Measurements from ENCODE around the gene HIKESHI.
"Not testable (repeated sequence)": the region's sequence is repeated elsewhere in the genome, so short reads cannot be mapped to it uniquely, and the experiment has no call there.

Gene HIKESHI

DNA sequence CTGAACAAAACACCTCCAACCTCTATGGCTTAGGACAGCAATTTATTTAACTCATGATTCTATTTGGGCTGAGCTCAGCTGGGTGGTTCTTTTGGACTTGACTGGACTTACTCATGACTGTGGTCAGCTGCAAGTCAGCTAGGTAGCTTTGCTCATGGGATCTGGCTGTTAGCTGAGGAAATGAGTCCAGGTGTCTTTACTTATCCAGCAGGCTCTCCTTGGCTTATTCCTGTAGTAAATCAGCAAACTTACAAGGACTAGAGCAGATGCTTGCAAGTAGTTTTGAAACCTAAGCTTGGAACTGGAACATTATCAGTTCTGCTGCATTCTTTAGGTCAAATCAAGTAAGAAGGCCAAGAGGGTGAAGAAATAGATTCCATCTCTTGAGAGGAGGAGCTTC lies 8.0 kb upstream of the HIKESHI start:
- DNase-seq (ENCODE audit: low spot score): no peak

DNA sequence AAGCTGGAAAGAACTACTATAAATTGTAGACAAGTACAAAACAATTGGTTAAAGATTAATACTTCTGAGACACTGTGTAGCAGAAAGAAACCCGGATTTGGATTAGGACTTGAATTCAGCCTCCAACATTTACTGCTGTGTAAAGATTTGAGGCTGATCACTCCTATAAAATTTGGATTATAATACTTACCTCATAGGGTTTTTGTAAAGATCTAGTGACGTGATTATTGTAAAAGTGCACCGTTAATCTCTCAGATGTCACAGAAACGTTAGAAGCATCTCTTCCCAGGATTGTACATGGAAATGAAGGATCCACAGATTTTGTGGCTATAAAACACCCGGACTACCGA lies 323 bp upstream of the HIKESHI start:
- DNase-seq (ENCODE audit: low spot score): no peak

DNA sequence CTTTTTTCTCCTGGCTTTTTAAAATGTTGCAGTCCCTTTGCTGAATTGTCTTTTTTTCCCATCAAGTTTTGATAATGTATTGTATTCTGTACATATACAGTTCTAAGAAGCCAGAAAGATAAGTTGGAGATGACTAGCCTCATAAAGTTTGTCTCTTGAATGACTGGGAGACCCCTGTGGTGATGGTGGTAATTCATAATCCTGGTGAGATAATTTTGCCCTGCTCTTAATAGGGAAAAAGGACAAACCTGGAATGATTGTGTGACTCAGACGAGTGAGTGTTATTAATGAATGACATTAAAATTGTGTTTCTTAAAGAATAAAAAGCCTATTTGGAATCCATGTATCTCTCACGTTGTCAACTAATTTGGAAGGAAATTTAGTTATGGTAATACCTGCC lies 1.2 kb downstream of the HIKESHI start:
- DNase-seq (ENCODE audit: low spot score): peak; percentile 6

DNA sequence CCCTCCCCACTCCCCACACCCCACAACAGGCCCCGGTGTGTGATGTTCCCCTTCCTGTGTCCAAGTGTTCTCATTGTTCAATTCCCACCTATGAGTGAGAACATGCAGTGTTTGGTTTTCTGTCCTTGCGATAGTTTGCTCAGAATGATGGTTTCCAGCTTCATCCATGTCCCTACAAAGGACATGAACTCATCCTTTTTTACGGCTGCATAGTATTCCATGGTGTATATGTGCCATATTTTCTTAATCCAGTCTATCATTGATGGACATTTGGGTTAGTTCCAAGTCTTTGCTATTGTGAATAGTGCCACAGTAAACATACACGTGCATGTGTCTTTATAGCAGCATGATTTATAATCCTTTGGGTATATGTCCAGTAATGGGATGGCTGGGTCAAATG lies 6.7 kb downstream of the HIKESHI start:
- not testable (repeated sequence) for DNase-seq (ENCODE audit: low spot score)

DNA sequence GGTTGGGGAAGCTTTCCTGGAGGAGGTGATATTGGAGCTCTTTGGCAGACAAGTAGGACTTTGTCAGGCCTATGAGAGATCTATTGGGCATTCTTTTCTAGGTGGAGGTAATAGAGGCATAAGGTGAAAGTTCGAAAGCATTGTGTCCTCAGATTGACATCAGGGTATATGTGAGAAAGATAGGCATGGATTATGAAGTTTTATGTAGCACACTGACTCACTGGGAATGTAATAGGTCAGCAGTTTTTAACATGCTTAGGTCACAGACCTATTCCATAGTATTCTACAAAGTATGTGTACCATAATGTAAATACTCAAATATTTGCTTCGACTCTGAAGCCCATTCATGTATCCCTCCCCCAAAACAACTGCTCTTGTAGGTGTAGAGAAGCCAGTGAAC lies 11.8 kb downstream of the HIKESHI start:
- no peak for DNase-seq (ENCODE audit: low spot score)

DNA sequence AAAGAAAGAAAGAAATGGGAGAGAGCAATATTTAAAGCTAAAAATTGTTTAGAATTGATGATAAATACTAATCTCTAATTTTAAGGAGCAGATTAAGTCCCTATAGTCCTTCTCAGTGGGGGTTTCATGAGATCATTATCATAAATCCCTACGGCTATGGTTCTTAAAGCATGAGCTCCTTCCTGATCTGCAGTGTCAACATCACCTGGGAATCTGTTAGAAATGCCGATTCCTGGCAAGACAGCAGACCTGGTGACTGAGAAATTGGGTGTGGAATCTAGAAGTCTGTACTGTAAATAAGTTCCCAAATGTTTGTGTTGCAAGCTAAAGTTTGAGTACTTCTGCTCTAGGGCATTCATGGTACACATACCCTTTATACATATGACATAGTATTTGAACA lies 12.6 kb downstream of the HIKESHI start:
- DNase-seq (ENCODE audit: low spot score): no peak

DNA sequence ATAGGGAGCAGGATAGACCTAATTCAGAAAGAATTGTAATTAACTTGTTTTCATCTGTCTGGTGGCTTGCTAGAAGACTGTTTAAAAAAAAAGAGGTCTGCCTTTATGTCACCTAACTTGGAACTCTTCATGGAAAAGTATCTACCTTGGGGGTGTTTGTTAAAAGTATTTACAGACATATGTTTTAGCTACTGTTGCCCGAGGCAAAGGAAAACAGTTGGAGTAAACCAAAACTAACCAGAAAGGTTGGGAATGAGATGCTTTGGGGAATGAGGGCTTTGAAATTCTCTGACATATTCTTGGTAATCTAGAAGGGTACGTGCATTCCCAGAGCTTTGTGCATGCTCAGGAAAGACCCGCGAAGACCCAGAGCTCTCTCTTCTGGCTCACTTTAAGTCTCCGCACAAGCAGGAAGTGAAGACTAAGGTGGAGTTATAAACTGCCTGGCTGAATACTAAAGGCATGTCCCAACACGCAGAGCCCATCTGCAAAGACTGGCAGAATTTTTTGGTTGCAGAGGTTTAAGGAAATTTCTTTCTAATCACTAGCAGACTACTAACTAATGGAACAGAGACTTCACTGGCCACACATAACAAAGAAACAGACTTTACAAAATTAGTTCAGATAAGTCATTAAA lies 33.2 kb downstream of the HIKESHI start:
- DNase-seq (ENCODE audit: low spot score): no peak

DNA sequence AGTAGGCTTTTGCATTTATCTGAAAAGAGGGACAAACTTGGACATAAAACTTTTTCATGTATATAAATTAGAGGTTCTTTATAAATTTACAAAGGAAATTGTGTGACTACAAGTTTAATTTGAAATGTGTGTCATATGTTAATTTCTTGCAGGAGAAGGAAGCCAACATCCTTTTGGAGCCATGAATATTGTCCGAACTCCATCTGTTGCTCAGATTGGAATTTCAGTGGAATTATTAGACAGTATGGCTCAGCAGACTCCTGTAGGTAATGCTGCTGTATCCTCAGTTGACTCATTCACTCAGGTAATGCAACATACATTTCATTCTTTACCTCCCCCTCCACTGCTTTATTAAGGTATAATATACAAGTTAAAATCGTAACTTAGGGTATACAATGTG lies 35.2 kb downstream of the HIKESHI start:
- no peak for DNase-seq (ENCODE audit: low spot score)

DNA sequence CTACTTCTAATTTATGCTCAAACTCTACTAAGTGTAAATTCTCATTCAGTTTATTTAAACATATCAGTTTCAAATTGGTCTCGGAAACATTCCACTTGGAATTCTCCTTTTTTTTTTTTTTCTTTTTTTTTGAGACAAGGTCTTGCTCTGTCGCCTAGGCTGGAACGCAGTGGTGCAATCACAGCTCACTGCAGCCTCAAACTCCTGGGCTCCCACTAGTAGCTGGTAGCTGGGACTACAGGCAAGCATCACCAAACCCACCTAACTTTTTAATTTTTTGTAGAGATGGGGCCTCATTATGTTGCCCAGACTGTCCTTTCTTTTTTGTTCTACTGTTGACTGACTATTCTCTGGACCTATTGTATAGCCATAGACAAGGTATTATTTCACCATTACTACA lies 39.3 kb downstream of the HIKESHI start:
- no peak for DNase-seq (ENCODE audit: low spot score)

DNA sequence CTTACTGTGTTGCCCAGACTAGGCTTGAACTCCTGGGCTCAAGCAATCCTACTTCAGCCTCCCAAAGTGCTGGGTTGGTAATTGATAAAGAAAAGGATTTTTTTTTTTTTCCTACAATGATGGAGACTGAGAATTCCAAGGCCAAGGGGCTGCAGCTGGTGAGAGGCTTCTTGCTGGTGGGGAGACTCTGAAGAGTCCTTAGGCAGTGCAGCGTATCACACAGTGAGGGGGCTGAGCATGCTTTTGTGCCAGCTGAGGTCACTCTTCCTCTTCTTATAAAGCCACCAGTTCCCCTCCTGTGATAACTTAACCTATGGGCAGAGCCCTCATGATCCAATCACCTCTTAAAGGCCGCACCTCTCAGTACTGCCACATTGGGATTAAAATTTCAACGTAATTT lies 44.5 kb downstream of the HIKESHI start:
- no peak for DNase-seq (ENCODE audit: low spot score)

DNA sequence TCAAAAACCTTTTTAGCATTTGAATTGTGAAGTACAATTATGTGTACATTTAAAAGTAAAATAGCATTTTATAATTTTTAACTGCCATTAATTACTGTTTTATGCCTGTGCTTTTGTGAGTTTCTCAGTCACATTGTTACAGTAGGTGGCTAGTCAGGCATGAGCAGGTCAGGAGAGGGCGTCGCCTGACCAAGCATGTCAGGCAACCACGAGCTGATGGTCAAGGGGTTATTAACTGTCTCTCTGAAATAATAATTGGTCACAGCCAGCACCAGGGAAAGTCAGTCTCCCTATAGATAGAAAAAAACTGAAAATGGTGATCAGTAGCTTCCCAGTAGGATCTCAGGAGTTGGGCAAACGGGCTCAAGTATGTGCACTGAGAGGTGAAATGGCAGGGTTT lies 53.2 kb downstream of the HIKESHI start:
- DNase-seq (ENCODE audit: low spot score): peak; percentile 54

DNA sequence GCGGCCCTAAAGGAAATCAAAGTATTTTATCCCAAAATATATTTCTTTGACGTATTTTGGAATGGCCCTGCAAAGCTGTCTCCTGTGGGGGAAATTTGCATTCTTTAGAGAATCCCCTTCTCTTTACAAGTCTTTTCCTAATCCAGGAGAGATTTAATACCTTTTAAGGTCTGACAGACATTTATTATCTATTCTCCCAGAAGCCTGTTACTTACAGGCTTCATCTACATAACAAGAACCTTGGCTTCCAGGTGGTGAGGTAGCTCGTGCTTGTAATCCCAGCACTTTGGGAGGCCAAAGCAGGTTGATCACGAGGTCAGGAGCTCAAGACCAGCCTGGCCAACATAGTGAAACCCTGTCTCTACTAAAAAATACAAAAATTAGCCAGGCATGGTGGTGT lies 55.4 kb downstream of the HIKESHI start:
- DNase-seq (ENCODE audit: low spot score): not testable (repeated sequence)

DNA sequence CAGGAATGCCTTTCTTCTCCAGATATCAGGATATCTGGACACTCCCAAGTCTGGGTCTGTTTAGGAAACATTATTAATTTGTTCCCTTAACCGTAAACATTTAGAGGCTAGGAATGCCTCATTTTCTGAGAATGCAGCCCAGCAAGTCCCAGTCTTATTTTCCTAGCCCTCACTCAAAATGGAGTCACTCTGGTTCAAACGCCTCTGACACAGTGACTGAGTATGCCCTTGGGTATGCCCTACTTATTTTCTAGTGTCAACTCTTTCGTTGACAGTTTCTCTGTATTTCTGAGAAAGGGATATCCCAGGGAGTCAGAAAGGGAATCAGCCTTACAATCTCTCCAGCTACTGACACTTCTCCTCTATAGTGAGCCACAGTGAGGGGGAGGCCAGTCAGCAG lies 56.7 kb downstream of the HIKESHI start:
- no peak for DNase-seq (ENCODE audit: low spot score)

DNA sequence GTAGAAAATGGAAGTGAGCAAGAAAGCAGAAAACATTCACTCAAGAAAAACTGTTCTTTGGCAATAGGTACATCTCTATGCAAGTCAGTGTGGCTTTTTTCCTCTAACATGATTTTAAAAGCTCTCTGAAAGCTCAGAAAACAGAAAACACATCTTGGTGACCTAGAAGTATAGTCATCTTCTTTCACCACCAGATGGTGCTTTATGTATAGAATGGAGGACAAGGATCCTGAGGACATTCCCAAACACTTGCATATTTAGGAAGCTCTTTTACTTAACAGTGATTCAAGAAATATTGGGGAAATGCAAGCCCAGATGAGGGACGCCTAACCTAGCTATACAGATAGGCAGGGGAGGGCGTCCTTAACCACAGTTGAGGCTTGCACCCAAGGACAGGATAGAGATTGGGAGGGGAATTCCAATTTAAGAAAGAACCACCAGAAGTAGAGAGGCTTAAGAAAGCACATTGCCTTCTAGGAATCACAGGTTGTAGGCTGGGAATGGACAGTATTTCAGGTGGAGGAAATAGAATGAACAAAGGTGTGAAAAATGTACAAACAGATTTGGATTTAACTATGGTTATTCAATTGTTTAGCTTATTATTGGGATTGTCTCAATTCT lies 58.8 kb downstream of the HIKESHI start:
- DNase-seq (ENCODE audit: low spot score): peak; percentile 43

DNA sequence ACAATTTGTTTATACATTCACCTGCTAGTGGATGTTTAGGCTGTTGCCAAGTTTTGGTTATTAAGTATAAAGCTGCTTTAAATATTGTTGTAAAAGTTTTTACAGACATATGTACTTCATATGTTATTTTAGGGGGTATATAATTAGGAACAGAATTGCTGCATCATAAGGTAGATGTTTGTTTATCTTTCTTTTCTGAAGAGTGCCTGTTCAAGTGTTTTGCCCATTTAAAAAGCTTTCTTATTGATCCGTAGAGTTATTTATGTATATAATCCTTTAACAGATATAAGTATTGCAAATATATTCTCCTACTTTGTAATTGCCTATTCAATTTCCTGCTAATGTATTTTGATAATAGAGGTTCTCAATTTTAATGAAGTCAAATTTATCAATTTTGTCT lies 61.4 kb downstream of the HIKESHI start:
- no peak for DNase-seq (ENCODE audit: low spot score)

DNA sequence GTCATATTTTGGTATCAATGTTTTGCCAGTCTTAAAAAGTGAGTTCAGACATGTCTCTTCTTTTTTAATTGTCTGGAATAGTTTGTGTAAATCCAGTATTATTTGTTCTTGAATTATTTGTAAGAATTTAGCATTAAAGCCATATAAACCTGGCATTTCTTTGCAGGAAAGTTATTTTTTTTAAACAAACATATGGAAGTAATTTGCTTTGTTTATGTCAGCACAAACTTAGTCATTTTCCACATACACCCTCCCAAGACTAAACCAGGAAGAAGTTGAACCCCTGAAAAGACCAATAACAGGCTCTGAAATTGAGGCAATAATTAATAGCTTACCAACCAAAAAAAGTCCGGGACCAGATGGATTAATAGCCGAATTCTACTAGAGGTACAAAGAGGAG lies 63.5 kb downstream of the HIKESHI start:
- no peak for DNase-seq (ENCODE audit: low spot score)

DNA sequence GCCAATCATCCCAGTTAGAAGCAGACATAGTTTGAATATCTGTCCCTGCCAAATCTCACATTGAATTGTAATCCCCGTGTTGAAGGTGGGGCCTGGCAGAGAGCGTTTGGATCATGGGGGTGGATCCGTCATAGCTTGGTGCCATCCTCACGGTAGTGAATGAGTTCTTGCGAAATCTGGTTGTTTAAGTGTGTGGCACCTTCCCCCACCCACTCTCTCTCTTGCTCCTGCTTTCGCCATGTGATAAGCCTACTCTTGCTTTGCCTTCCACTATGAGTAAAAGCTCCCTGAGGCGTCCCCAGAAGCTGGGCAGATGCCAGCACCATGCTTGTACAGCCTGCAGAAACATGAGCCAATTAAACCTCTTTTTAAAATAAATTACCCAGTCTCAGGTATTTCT lies 67.6 kb downstream of the HIKESHI start:
- no peak for DNase-seq (ENCODE audit: low spot score)

DNA sequence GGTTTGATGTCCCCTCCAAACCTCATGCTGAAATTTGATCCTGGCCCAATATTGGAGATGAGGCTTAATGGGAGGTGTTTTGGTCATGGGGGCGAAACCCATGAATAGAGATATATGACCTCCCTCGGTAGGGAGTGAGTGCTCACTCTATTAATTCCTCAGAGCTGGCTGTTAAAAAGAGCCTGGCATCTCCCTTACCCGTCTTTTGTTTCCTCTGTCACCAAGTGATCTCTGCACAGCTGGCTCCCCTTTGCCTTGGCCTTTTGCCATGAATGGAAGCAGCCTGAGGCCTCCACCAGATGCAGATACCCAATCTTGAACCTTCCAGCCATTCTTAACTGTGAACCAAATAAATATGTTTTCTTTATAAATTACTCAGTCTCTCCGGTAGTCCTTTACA lies 68.1 kb downstream of the HIKESHI start:
- DNase-seq (ENCODE audit: low spot score): no peak

DNA sequence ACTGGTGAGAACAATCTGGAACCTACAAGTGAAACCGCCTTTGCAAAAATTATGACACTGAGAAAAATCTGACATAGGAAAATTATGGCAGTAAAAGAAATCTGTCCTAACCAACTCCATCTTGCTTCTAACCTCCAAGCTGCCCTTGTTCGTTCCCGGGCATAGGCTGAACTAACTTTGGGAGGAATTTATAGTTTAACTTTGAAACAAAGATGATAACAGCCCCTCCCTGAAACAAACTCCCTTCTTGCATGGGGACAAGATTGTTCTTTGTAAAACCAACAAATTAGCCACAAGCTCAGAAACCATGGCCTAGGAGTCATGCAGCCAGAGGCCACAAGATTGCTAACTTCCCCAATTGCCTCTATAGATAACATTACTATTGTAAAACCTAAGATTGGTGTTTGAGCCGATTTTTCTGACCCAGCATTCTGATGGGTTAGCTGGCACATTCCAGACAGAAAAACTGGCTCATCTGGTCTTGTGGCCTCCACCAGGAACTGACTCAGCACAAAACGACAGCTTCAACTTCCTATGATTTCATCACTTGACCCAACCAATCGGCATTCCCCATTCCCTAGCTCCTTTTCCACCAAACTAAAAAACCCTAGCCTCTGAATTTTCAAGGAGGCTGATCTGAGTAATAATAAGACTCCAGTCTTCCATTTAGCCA lies 69.0 kb downstream of the HIKESHI start:
- DNase-seq (ENCODE audit: low spot score): peak; percentile 82

DNA sequence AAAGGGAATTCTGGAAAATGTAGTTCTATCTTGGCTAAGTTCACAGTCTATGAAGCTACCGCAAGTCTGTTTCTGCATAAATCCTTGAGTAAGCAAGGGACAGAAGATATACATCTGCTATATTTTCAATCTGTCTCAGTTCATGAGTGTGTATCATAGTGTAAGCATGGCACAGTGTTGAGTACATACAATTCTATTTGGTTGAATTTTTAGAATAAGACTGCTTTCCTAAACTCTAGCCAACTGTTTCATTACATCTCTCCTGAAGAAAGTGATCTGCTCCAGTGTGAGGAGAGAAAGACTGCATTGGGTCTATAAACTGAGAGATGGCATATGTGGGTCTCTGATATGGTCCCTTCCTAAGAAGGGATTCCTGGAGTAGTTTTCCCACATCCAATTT lies 70.0 kb downstream of the HIKESHI start:
- no peak for DNase-seq (ENCODE audit: low spot score)

DNA sequence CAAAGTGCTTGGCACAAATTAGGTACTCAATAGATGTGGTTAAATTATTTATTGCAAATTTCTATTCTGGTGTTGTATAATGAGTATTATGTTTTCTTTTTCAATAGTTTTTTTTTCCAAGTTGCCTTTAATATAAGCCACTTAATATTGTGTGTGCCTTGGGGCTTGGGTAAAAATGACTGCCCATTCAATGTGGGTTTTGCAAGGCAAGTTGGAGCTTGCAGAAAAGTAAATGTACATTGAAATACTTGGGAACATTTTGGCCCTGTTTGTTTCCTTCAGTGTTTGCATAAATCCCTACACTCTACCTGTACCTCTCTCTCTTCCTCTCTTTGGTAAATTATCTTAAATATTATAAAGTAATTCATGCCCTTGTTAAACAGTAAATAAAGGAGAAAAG lies 70.5 kb downstream of the HIKESHI start:
- no peak for DNase-seq (ENCODE audit: low spot score)

DNA sequence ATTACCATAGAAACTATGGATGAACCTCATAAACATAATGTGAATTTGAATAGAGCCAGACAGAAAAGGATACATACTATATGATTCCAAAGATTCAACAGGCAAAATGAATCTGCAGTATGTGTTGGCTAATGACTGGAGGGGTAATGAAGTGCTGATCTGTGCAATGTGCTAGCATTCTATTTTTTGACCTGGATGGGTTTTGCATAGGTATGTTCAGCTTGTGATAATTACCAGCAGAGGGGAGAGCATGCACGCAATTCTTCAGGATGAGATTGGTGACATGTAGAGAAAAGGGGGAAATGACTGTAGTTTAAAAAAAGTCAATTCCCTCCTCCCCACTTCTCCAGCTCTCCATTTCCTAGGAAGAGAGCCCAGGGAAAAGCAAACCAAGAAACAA lies 72.0 kb downstream of the HIKESHI start:
- no peak for DNase-seq (ENCODE audit: low spot score)

DNA sequence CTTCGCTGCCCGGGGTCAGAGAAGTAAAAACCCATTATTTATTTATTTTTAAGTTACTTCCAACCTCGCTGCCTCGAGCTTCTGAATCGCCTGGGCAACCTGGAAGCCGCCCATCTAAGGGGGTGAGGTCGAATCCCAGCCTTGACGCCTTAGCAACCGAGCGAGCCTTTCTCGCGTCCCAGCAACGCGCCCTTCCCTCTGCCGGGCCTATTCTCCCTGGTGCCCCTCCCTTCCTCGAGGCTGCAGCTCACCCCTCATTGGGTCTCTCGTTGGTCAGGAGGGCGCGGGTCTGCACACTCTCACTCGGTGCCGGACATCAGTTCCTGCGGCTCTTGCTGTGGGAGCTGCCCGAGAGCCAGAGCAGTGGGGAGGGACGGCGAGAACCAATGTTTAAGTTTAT lies 72.5 kb downstream of the HIKESHI start, which contains the start of gene CCDC81:
Gene CCDC81 (plus strand): TSS at position 302 of the 400 bp plus-strand sequence. CDS start 277 bp downstream, outside the sequence.
- DNase-seq (ENCODE audit: low spot score): peak; percentile 22

DNA sequence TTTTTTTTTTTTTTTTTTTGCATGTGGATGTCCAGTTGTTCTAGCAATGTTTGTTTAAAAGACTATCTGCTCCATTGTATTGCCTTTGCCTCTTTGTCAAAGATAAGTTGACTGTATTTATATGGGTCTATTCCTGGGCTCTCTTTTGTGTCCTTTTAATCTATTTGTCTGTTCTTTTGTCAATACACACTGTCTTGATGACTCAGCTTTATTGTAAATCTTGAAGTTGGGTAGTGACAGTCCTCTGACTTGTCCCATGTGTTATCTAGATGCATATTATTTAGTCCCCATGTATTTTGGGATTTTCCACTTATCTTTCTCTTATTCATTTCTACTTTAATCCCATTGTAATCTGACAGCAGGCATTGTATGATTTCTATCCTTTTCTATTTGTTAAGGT lies 75.9 kb downstream of the HIKESHI start:
- no peak for DNase-seq (ENCODE audit: low spot score)
